ENCODE measurements around the gene C16orf89.
"Not testable (repeated sequence)": the region's sequence is repeated elsewhere in the genome, so short reads cannot be mapped to it uniquely, and the experiment has no call there.

The C16orf89 gene

GRCh38 chr16:5073771-5074170 lies 8.0 kb upstream of the C16orf89 start:
- not testable (repeated sequence) for H3K4me3 Mint-ChIP-seq; H3K27me3 Mint-ChIP-seq; ATAC-seq (replicated peaks); H3K9me3 Mint-ChIP-seq; DNase-seq; H3K27ac Mint-ChIP-seq
- H3K36me3 Mint-ChIP-seq, result peaks cover 17 to 31% of the 10 kb centered on the region in 2 donors
- peaks cover 21 to 29% of the 10 kb centered on the region in 2 donors for H3K4me1 Mint-ChIP-seq

- Mint-ChIP-seq H3K36me3 (peaks cover 17 to 31% of the 10 kb centered on the region in 2 donors), H3K9me3 (no peaks in the 10 kb centered on the region), H3K4me1 (peaks cover 21 to 29% of the 10 kb centered on the region in 2 donors), H3K27me3 (no peaks in the 10 kb centered on the region), H3K4me3 (peak overlapping the region; percentile 89 to 96), H3K27ac (peak overlapping the region; percentile 94)
- ATAC-seq (replicated peaks) (no peak), DNase-seq (no peak)
Observed at GRCh38 chr16:5073279-5073629, 7.5 kb upstream of the C16orf89 start.

- no peaks in the 10 kb centered on the region for H3K9me3 Mint-ChIP-seq
- peak overlapping the region; percentile 94 for H3K27ac Mint-ChIP-seq
- peaks cover 21 to 29% of the 10 kb centered on the region in 2 donors for H3K4me1 Mint-ChIP-seq
- H3K27me3 Mint-ChIP-seq, result no peaks in the 10 kb centered on the region
- H3K36me3 Mint-ChIP-seq, result peaks cover 15 to 27% of the 10 kb centered on the region in 2 donors
- no peak for ATAC-seq (replicated peaks)
- H3K4me3 Mint-ChIP-seq, result peak overlapping the region; percentile 89 to 96
- no peak for DNase-seq
Observed at GRCh38 chr16:5072334-5073278, 6.8 kb upstream of the C16orf89 start.

- peak within 1 kb of the TSS; percentile 94 for H3K27ac Mint-ChIP-seq
- ATAC-seq (replicated peaks), result peak; percentile 88 to 91
Observed at GRCh38 chr16:5071681-5072333, 6.1 kb upstream of the C16orf89 start, which contains the start of gene ALG1. Gene ALG1, plus strand, starts transcription at chr16:5071843. Its CDS starts 7 bp downstream, at chr16:5071850.

GRCh38 chr16:5071341-5071680 lies 5.6 kb upstream of the C16orf89 start:
- no peak for ATAC-seq (replicated peaks)
- no peak for DNase-seq
- H3K36me3 Mint-ChIP-seq, result peaks cover 15 to 23% of the 10 kb centered on the region in 2 donors
- H3K27me3 Mint-ChIP-seq, result no peaks in the 10 kb centered on the region
- H3K4me3 Mint-ChIP-seq, result peak overlapping the region; percentile 89 to 96
- no peaks in the 10 kb centered on the region for H3K9me3 Mint-ChIP-seq
- peaks cover 21 to 29% of the 10 kb centered on the region in 2 donors for H3K4me1 Mint-ChIP-seq
- H3K27ac Mint-ChIP-seq, result peak overlapping the region; percentile 94

More at GRCh38 chr16:5071681-5072333, 6.1 kb upstream of the C16orf89 start, which contains the start of gene ALG1:
- Mint-ChIP-seq H3K9me3 (no peaks in the 10 kb centered on the region), H3K4me3 (peak within 1 kb of the TSS; percentile 89 to 96), H3K36me3 (peaks cover 15 to 23% of the 10 kb centered on the region in 2 donors), H3K27me3 (no peaks in the 10 kb centered on the region), H3K4me1 (peaks cover 21 to 29% of the 10 kb centered on the region in 2 donors)
- DNase-seq, result peak; percentile 89

- no peaks in the 10 kb centered on the region for H3K9me3 Mint-ChIP-seq
- no peak overlapping the region for H3K4me3 Mint-ChIP-seq
- H3K4me1 Mint-ChIP-seq, result peaks cover 21 to 29% of the 10 kb centered on the region in 2 donors
- peaks cover 10 to 16% of the 10 kb centered on the region in 2 donors for H3K36me3 Mint-ChIP-seq
- DNase-seq, result no peak
- H3K27me3 Mint-ChIP-seq, result peaks cover 0 to under 1% of the 10 kb centered on the region in 2 donors
- peak overlapping the region; percentile 94 for H3K27ac Mint-ChIP-seq
- ATAC-seq (replicated peaks), result no peak
Observed at GRCh38 chr16:5070431-5071186, 4.9 kb upstream of the C16orf89 start.

GRCh38 chr16:5069854-5070253 lies 4.1 kb upstream of the C16orf89 start:
- Mint-ChIP-seq H3K9me3 (no peaks in the 10 kb centered on the region), H3K27me3 (peaks cover 0 to 4% of the 10 kb centered on the region in 2 donors), H3K27ac (no peak overlapping the region), H3K36me3 (peaks cover 2 to 10% of the 10 kb centered on the region in 2 donors), H3K4me1 (peaks cover 18 to 23% of the 10 kb centered on the region in 2 donors), H3K4me3 (no peak overlapping the region)
- ATAC-seq (replicated peaks) (no peak), DNase-seq (no peak)

GRCh38 chr16:5069048-5069447 lies 3.3 kb upstream of the C16orf89 start:
- H3K27me3 Mint-ChIP-seq, result peaks cover 4% of the 10 kb centered on the region in 2 donors
- H3K4me3 Mint-ChIP-seq, result no peak overlapping the region
- H3K27ac Mint-ChIP-seq, result no peak overlapping the region
- H3K9me3 Mint-ChIP-seq, result no peaks in the 10 kb centered on the region
- DNase-seq (no peak), ATAC-seq (replicated peaks) (no peak)
- H3K36me3 Mint-ChIP-seq, result peaks cover 0 to 4% of the 10 kb centered on the region in 2 donors
- peaks cover 16 to 23% of the 10 kb centered on the region in 2 donors for H3K4me1 Mint-ChIP-seq

GRCh38 chr16:5066511-5066910 lies 755 bp upstream of the C16orf89 start:
- ATAC-seq (replicated peaks) (no peak), DNase-seq (no peak)
- no peak overlapping the region for H3K27ac Mint-ChIP-seq
- H3K36me3 Mint-ChIP-seq, result no peaks in the 10 kb centered on the region
- H3K9me3 Mint-ChIP-seq, result no peaks in the 10 kb centered on the region
- H3K4me3 Mint-ChIP-seq, result no peak overlapping the region
- H3K4me1 Mint-ChIP-seq, result peaks cover 4 to 6% of the 10 kb centered on the region in 2 donors
- H3K27me3 Mint-ChIP-seq, result peaks cover 15 to 21% of the 10 kb centered on the region in 2 donors

- ATAC-seq (replicated peaks), result no peak
- H3K27me3 Mint-ChIP-seq, result peaks cover 17 to 24% of the 10 kb centered on the region in 2 donors
Observed at GRCh38 chr16:5065326-5065725, 430 bp downstream of the C16orf89 start.

GRCh38 chr16:5064915-5065314 lies 841 bp downstream of the C16orf89 start:
- DNase-seq, result no peak
- ATAC-seq (replicated peaks), result no peak
- Mint-ChIP-seq H3K27me3 (peaks cover 17 to 28% of the 10 kb centered on the region in 2 donors), H3K36me3 (no peaks in the 10 kb centered on the region), H3K4me1 (no peaks in the 10 kb centered on the region), H3K4me3 (no peak overlapping the region), H3K9me3 (no peaks in the 10 kb centered on the region), H3K27ac (no peak overlapping the region)

More at GRCh38 chr16:5065326-5065725, 430 bp downstream of the C16orf89 start:
- DNase-seq, result no peak
- Mint-ChIP-seq H3K27ac (no peak overlapping the region), H3K9me3 (no peaks in the 10 kb centered on the region), H3K4me1 (no peaks in the 10 kb centered on the region), H3K4me3 (no peak overlapping the region), H3K36me3 (no peaks in the 10 kb centered on the region)

- ATAC-seq (replicated peaks), result no peak
- H3K9me3 Mint-ChIP-seq, result no peaks in the 10 kb centered on the region
- DNase-seq, result no peak
- no peak overlapping the region for H3K4me3 Mint-ChIP-seq
- no peaks in the 10 kb centered on the region for H3K4me1 Mint-ChIP-seq
- peaks cover 17 to 31% of the 10 kb centered on the region in 2 donors for H3K27me3 Mint-ChIP-seq
- no peaks in the 10 kb centered on the region for H3K36me3 Mint-ChIP-seq
- H3K27ac Mint-ChIP-seq, result no peak overlapping the region
Observed at GRCh38 chr16:5062790-5063765, 2.7 kb downstream of the C16orf89 start.

GRCh38 chr16:5062051-5062450 lies 3.7 kb downstream of the C16orf89 start:
- H3K27me3 Mint-ChIP-seq, result peaks cover 21 to 31% of the 10 kb centered on the region in 2 donors
- H3K4me3 Mint-ChIP-seq, result no peak overlapping the region
- H3K9me3 Mint-ChIP-seq, result no peaks in the 10 kb centered on the region
- no peak for DNase-seq
- no peaks in the 10 kb centered on the region for H3K4me1 Mint-ChIP-seq
- ATAC-seq (replicated peaks), result peak; percentile 72 to 92
- no peaks in the 10 kb centered on the region for H3K36me3 Mint-ChIP-seq
- H3K27ac Mint-ChIP-seq, result no peak overlapping the region
